Adrenal gland (tissue), 5 donors: Measurements from ENCODE around the gene TLK1.

ENCODE experiments used
- CTCF ChIP-seq, 6 experiments: fragments of 450-650 bp in 4 of 6; fragments of 200-600 bp in 2 of 6; sonication (generic) in 1 of 6; IDR thresholded peaks; 1 replicate in 5 of 6; 2 replicates in 1 of 6; pipeline versions ENCODE4 v1.5.1 to v1.8.0; 2016 to 2021; ENCODE audit warnings: antibody characterized with exemption in 6 of 6, mild to moderate bottlenecking in 2 of 6, moderate library complexity in 1 of 6
- POLR2A ChIP-seq, 2 donors: fragments of 450-650 bp; IDR thresholded peaks; one replicate each; pipeline ENCODE4 v1.6.1; 2017; ENCODE audit warnings: antibody characterized with exemption in 2 of 2, mild to moderate bottlenecking in 2 of 2, moderate library complexity in 1 of 2
- donor health status: DM: no; HTN: no; CAD: no.

- TF ChIP-seq CTCF (IDR thresholded peaks at IDR 0.05): no peak
- TF ChIP-seq POLR2A (IDR thresholded peaks at IDR 0.05): no peak
Observed at GRCh38 chr2:171004833-171005232, 155.9 kb downstream of the TLK1 start.
